Measurements from ENCODE around the gene TIMD4. TPM values are rescaled to one million over a fixed set of nuclear protein-coding genes. Genes with fewer than 3 reads are reported as not detected.

The TIMD4 gene
- polyA plus RNA-seq, 3 donors = 0.14 TPM; not detected in 2

- Mint-ChIP-seq H3K27ac (peak overlapping the region; percentile 15 to 89 (median 65)), H3K4me3 (peak overlapping the region in 1 of 2 donors; percentile 53), H3K27me3 (ENCODE audit: low read depth in 3 of 3) (peaks cover 3 to 7% (median 3%) of the 10 kb centered on the region in 3 donors), H3K36me3 (no peaks in the 10 kb centered on the region), H3K9me3 (peaks cover 0 to 11% (median 0%) of the 10 kb centered on the region in 7 donors), H3K4me1 (peaks cover 11% of the 10 kb centered on the region)
- peaks cover 13 to 22% of the 10 kb centered on the region in 2 donors for H3K4me1 ChIP-seq (ENCODE audit: control insufficient read depth in 1 of 2, insufficient read depth in 2 of 2, low read length in 2 of 2)
- no peaks in the 10 kb centered on the region for H3K27me3 ChIP-seq (ENCODE audit: control insufficient read depth in 2 of 2, insufficient read depth in 2 of 2, low read length in 2 of 2)
- H3K27ac ChIP-seq (ENCODE audit: low read depth in 1 of 2, low read length in 2 of 2) = peak overlapping the region in 1 of 2 donors; percentile 61
- intact Hi-C loops (cut with micrococcal nuclease) = no loop called here
- H3K36me3 ChIP-seq (replicated peaks in 1 of 2; ENCODE audit: control insufficient read depth in 1 of 2, insufficient read depth in 2 of 2, low read length in 2 of 2) = no peaks in the 10 kb centered on the region
- H2AFZ ChIP-seq (ENCODE audit: insufficient read depth, low read depth, low read length, poor library complexity, severe bottlenecking) = no peak overlapping the region
- WGBS (ENCODE audit: insufficient coverage) = 78% methylated on average over 1 of the region's 6 CpGs
- H4K20me1 ChIP-seq (ENCODE audit: insufficient read depth, low read length) = no peaks in the 10 kb centered on the region
- peak in 2 of 3 donors; percentile 6 to 7 for DNase-seq
- no peaks in the 10 kb centered on the region for H3K79me2 ChIP-seq (ENCODE audit: insufficient read depth, low read length)
- H3K4me2 ChIP-seq (replicated peaks; ENCODE audit: extremely low read depth, low read length, poor library complexity, severe bottlenecking) = peak overlapping the region; percentile 49
- no peaks in the 10 kb centered on the region for H3K9me3 ChIP-seq (replicated peaks in 1 of 2; ENCODE audit: control insufficient read depth in 1 of 2, insufficient read depth in 1 of 2, low read length in 2 of 2)
- peak overlapping the region in 1 of 3 experiments; percentile 48 for H3K4me3 ChIP-seq (replicated peaks in 1 of 3; ENCODE audit: low read depth in 2 of 3, low read length in 3 of 3)
- TF ChIP-seq CTCF (IDR thresholded peaks at IDR 0.05) = no peak
- no peak overlapping the region for H3K9ac ChIP-seq (ENCODE audit: insufficient read depth, low read length, poor library complexity, severe bottlenecking)
Measured at GRCh38 chr5:156974328-156974727, 11.3 kb upstream of the TIMD4 start.

- DNase-seq = no peak
- H3K9ac ChIP-seq (ENCODE audit: insufficient read depth, low read length, poor library complexity, severe bottlenecking) = no peak overlapping the region
- no peak overlapping the region for H3K4me3 ChIP-seq (replicated peaks in 1 of 3; ENCODE audit: low read depth in 2 of 3, low read length in 3 of 3)
- Mint-ChIP-seq H3K4me1 (peaks cover 11% of the 10 kb centered on the region), H3K27me3 (ENCODE audit: low read depth in 3 of 3) (peaks cover 3 to 7% (median 5%) of the 10 kb centered on the region in 3 donors), H3K4me3 (no peak overlapping the region), H3K27ac (no peak overlapping the region), H3K36me3 (no peaks in the 10 kb centered on the region), H3K9me3 (peaks cover 0 to 12% (median 0%) of the 10 kb centered on the region in 7 donors)
- no peak for TF ChIP-seq CTCF (IDR thresholded peaks at IDR 0.05)
- no peak overlapping the region for H3K27ac ChIP-seq (ENCODE audit: low read depth in 1 of 2, low read length in 2 of 2)
- no peak overlapping the region for H3K4me2 ChIP-seq (replicated peaks; ENCODE audit: extremely low read depth, low read length, poor library complexity, severe bottlenecking)
- intact Hi-C loops (cut with micrococcal nuclease) = no loop called here
- no peaks in the 10 kb centered on the region for H3K36me3 ChIP-seq (replicated peaks in 1 of 2; ENCODE audit: control insufficient read depth in 1 of 2, insufficient read depth in 2 of 2, low read length in 2 of 2)
- H2AFZ ChIP-seq (ENCODE audit: insufficient read depth, low read depth, low read length, poor library complexity, severe bottlenecking) = no peak overlapping the region
- 100% methylated on average over 1 of the region's 3 CpGs for WGBS (ENCODE audit: insufficient coverage)
- H3K4me1 ChIP-seq (ENCODE audit: control insufficient read depth in 1 of 2, insufficient read depth in 2 of 2, low read length in 2 of 2) = peaks cover 13 to 22% of the 10 kb centered on the region in 2 donors
- H3K27me3 ChIP-seq (ENCODE audit: control insufficient read depth in 2 of 2, insufficient read depth in 2 of 2, low read length in 2 of 2) = no peaks in the 10 kb centered on the region
- no peaks in the 10 kb centered on the region for H3K9me3 ChIP-seq (replicated peaks in 1 of 2; ENCODE audit: control insufficient read depth in 1 of 2, insufficient read depth in 1 of 2, low read length in 2 of 2)
- H3K79me2 ChIP-seq (ENCODE audit: insufficient read depth, low read length) = no peaks in the 10 kb centered on the region
- H4K20me1 ChIP-seq (ENCODE audit: insufficient read depth, low read length) = no peaks in the 10 kb centered on the region
Measured at GRCh38 chr5:156971848-156972525, 9.0 kb upstream of the TIMD4 start.
